Measurements from ENCODE around the gene MYO3B. TPM values are rescaled to one million over a fixed set of nuclear protein-coding genes. Genes with fewer than 3 reads are reported as not detected.

Gene MYO3B
- total RNA-seq, 1 experiment from 2014 or later: 0.63 TPM

DNA sequence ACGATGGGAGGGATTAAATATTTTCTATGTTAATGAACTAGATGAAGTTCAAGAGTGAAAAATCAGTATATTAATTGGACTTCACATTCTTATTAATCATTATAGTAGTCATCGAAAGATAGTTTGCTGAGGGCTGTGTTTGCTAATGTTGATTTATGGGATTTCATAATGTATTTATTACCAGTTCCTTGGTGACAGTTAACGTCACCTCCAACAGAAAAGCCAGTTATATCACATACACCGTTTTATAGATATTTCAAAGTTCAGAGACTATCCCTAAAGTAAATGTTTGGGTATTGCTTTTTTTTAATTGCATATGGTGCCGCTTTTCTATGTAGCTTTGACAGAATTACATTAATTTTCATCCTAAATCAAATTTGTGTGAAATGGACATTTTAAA is 487.8 kb downstream of the MYO3B start:
- Histone ChIP-seq H3K4me1 (ENCODE audit: insufficient read depth, low read length) (no peaks in the 10 kb centered on the region), H2AK5ac (ENCODE audit: insufficient read length, low read length) (no peak overlapping the region), H3K56ac (ENCODE audit: insufficient read length, low read depth, low read length) (no peak overlapping the region), H3K27ac (ENCODE audit: insufficient read length, low read depth, low read length) (no peak overlapping the region), H3K4me2 (ENCODE audit: insufficient read depth, insufficient read length, low read length) (no peak overlapping the region), H2BK15ac (ENCODE audit: low read depth, low read length) (no peak overlapping the region), H2BK120ac (ENCODE audit: low read depth, low read length, poor library complexity, severe bottlenecking) (no peak overlapping the region), H3K23ac (ENCODE audit: insufficient read length, low read depth, low read length) (no peak overlapping the region), H3K79me2 (ENCODE audit: insufficient read depth, low read length) (no peaks in the 10 kb centered on the region), H3K27me3 (ENCODE audit: insufficient read depth, low read length) (no peaks in the 10 kb centered on the region), H3K9ac (ENCODE audit: extremely low read depth, insufficient read length, low read length) (no peak overlapping the region), H3K14ac (ENCODE audit: insufficient read depth, low read length) (no peak overlapping the region), H4K8ac (replicated peaks; ENCODE audit: insufficient read length, low read depth, low read length) (no peak overlapping the region), H2BK5ac (ENCODE audit: insufficient read length, low read length) (no peak overlapping the region), H3K9me3 (ENCODE audit: control insufficient read depth, low read depth, low read length) (no peaks in the 10 kb centered on the region), H3K4ac (ENCODE audit: low read depth, low read length) (no peak overlapping the region), H3K79me1 (ENCODE audit: insufficient read depth, low read depth, low read length, poor library complexity, severe bottlenecking) (no peaks in the 10 kb centered on the region), H2BK20ac (ENCODE audit: low read depth, low read length, poor library complexity, severe bottlenecking) (no peak overlapping the region), H3T11ph (ENCODE audit: low read length) (no peak overlapping the region), H4K20me1 (ENCODE audit: control insufficient read depth, insufficient read depth, insufficient read length) (no peaks in the 10 kb centered on the region), H3K23me2 (ENCODE audit: insufficient read length, low read depth, low read length, poor library complexity, severe bottlenecking) (no peaks in the 10 kb centered on the region), H4K5ac (ENCODE audit: insufficient read length, low read depth, low read length) (no peak overlapping the region), H3K18ac (ENCODE audit: insufficient read length, low read depth, low read length) (no peak overlapping the region), H2AFZ (ENCODE audit: low read length) (no peak overlapping the region), H2BK12ac (ENCODE audit: insufficient read length, low read depth, low read length) (no peak overlapping the region), H4K91ac (ENCODE audit: insufficient read length, low read depth, low read length) (no peak overlapping the region)
- no peaks in the 10 kb centered on the region for H3K9me3 Mint-ChIP-seq
- H3K36me3 Mint-ChIP-seq (ENCODE audit: insufficient read depth in 1 of 3, low read depth in 3 of 3): no peaks in the 10 kb centered on the region
- H3K4me1 Mint-ChIP-seq: no peaks in the 10 kb centered on the region
- no peak overlapping the region for H3K4me3 Mint-ChIP-seq
- H3K27me3 Mint-ChIP-seq (ENCODE audit: low read depth): no peaks in the 10 kb centered on the region
- no peak for DNase-seq
- H3K27ac Mint-ChIP-seq: no peak overlapping the region
- 100% methylated on average over 1 of the region's 5 CpGs for WGBS (ENCODE audit: extremely low coverage, insufficient read length, low lambda C conversion rate)
- TF ChIP-seq, protein P1, sequence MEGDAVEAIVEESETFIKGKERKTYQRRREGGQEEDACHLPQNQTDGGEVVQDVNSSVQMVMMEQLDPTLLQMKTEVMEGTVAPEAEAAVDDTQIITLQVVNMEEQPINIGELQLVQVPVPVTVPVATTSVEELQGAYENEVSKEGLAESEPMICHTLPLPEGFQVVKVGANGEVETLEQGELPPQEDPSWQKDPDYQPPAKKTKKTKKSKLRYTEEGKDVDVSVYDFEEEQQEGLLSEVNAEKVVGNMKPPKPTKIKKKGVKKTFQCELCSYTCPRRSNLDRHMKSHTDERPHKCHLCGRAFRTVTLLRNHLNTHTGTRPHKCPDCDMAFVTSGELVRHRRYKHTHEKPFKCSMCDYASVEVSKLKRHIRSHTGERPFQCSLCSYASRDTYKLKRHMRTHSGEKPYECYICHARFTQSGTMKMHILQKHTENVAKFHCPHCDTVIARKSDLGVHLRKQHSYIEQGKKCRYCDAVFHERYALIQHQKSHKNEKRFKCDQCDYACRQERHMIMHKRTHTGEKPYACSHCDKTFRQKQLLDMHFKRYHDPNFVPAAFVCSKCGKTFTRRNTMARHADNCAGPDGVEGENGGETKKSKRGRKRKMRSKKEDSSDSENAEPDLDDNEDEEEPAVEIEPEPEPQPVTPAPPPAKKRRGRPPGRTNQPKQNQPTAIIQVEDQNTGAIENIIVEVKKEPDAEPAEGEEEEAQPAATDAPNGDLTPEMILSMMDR (conservative IDR thresholded peaks at IDR 0.05): no peak

Measured in H9 (cell line).